ENCODE results near the gene FREM1. TPM values are rescaled to one million over a fixed set of nuclear protein-coding genes. Genes with fewer than 3 reads are reported as not detected.

Gene FREM1
- total and polyA plus RNA-seq, 2 of the 4 experiments (the other 2 are of a cell fraction), result under 0.01 TPM; not detected in 1

GRCh38 chr9:14704281-14704680 is 205.9 kb downstream of the FREM1 start:
- no peak overlapping the region for H2AK5ac ChIP-seq (ENCODE audit: low read depth, low read length)
- ChIA-PET CTCF (no interaction called here), POLR2A (ENCODE audit: unreplicated experiment) (no interaction called here)
- no peak overlapping the region for H2AK9ac ChIP-seq (replicated peaks; ENCODE audit: low read depth, low read length, poor library complexity)
- H3K56ac ChIP-seq (ENCODE audit: extremely low read depth, insufficient read depth, low read length), result no peak overlapping the region
- H3K9me3 ChIP-seq (ENCODE audit: control insufficient read depth, insufficient read depth, low read length), result no peaks in the 10 kb centered on the region
- H3K4me3 ChIP-seq (ENCODE audit: insufficient read depth, low read depth, low read length), result no peak overlapping the region
- H3K9ac ChIP-seq (ENCODE audit: low read depth, low read length), result no peak overlapping the region
- no peak overlapping the region for H2BK15ac ChIP-seq (ENCODE audit: low read depth, low read length)
- H4K20me1 ChIP-seq (ENCODE audit: insufficient read depth, low read length), result no peaks in the 10 kb centered on the region
- no peak overlapping the region for H3K27ac ChIP-seq (ENCODE audit: insufficient read depth, low read length)
- no peak overlapping the region for H3K23ac ChIP-seq (ENCODE audit: low read depth, low read length)
- no peak overlapping the region for H3K14ac ChIP-seq (replicated peaks; ENCODE audit: low read depth, low read length)
- H3K27me3 ChIP-seq (ENCODE audit: control insufficient read depth, insufficient read depth, low read length), result peaks cover 4% of the 10 kb centered on the region; the same call in 1 of the 2 replicates
- no peaks in the 10 kb centered on the region for H3K4me1 ChIP-seq (ENCODE audit: control insufficient read depth, insufficient read depth, low read length)
- H2AFZ ChIP-seq (replicated peaks; ENCODE audit: low read length, poor library complexity), result no peak overlapping the region
- no peak overlapping the region for H2BK5ac ChIP-seq (ENCODE audit: low read depth, low read length, poor library complexity, severe bottlenecking)
- no peak for TF ChIP-seq SMC3 (IDR thresholded peaks at IDR 0.05; ENCODE audit: low read depth, low read length)
- TF ChIP-seq RFX5 (IDR thresholded peaks at IDR 0.05; ENCODE audit: low read depth, low read length), result no peak
- TF ChIP-seq MAFK (IDR thresholded peaks at IDR 0.05; ENCODE audit: low read depth, low read length), result no peak
- TF ChIP-seq BHLHE40 (IDR thresholded peaks at IDR 0.05; ENCODE audit: low read depth, low read length), result no peak
- no peak for TF ChIP-seq RAD21 (IDR thresholded peaks at IDR 0.05; ENCODE audit: low read length)
- no peak for TF ChIP-seq FOS (IDR thresholded peaks at IDR 0.05; ENCODE audit: low read depth, low read length)
- TF ChIP-seq NFE2L2 (IDR thresholded peaks at IDR 0.05; ENCODE audit: low read depth, low read length), result no peak
- no peak overlapping the region for H2BK20ac ChIP-seq (ENCODE audit: low read depth, low read length)
- H4K5ac ChIP-seq (ENCODE audit: low read depth, low read length), result no peak overlapping the region
- intact Hi-C loops (cut with micrococcal nuclease) (no loop called here), in situ Hi-C loops (cut with MboI; ENCODE audit: low sequenced_read_pairs) (no loop called here), dilution Hi-C loops (cut with HindIII; ENCODE audit: low sequenced_read_pairs, unreplicated experiment) (no loop called here)
- no peak overlapping the region for H3K4me2 ChIP-seq (ENCODE audit: low read depth, low read length)
- H3K36me3 ChIP-seq (ENCODE audit: control insufficient read depth, insufficient read depth, low read length), result no peaks in the 10 kb centered on the region
- WGBS, 2 experiments (ENCODE audit: extremely low coverage in 2 of 2, insufficient read length in 1 of 2), result no CpG with 5 or more reads among the region's 3 CpGs
- ATAC-seq (ENCODE audit: low read depth), result no peak
- no peak overlapping the region for H2BK120ac ChIP-seq (ENCODE audit: low read depth, low read length)
- H4K8ac ChIP-seq (ENCODE audit: low read depth in 2 of 2, low read length in 2 of 2), result no peak overlapping the region
- no peak overlapping the region for H3K4ac ChIP-seq (ENCODE audit: low read depth, low read length)
- H3K9me1 ChIP-seq (ENCODE audit: insufficient read depth, low read length), result no peaks in the 10 kb centered on the region
- DNase-seq, result no peak
- no peaks in the 10 kb centered on the region for H3K79me1 ChIP-seq (ENCODE audit: low read depth in 1 of 2, low read length in 2 of 2)
- H3K18ac ChIP-seq (ENCODE audit: low read depth, low read length), result no peak overlapping the region
- BruUV-seq (replicated peaks), result no TSS peak
- no peak overlapping the region for H4K91ac ChIP-seq (ENCODE audit: insufficient read depth, low read depth, low read length)

Data from IMR-90 (cell line).